Epithelial cell of prostate (primary cell): ENCODE measurements around the gene KIZ.

Source experiments
- DNase-seq: peaks from one replicate; pipeline ENCODE4 v3.0.0-alpha.2; 2011; ENCODE audit warnings: low read depth, low spot score
- H3K27ac ChIP-seq: fragments of 450-650 bp; 2 replicates; pipeline ENCODE4 v1.5.1; 2017; ENCODE audit warnings: mild to moderate bottlenecking

The KIZ gene

GRCh38 chr20:21104921-21105320 is 21.0 kb upstream of the KIZ start:
- no peak overlapping the region for H3K27ac ChIP-seq
- no peak for DNase-seq

GRCh38 chr20:21105429-21106170 is 20.3 kb upstream of the KIZ start:
- no peak overlapping the region for H3K27ac ChIP-seq
- DNase-seq: no peak

- no peak within 1 kb of the TSS for H3K27ac ChIP-seq
- DNase-seq: no peak
These were observed 19.5 kb upstream of the KIZ start, which contains the start of gene LINC00237 for GRCh38 chr20:21106171-21107017. Gene LINC00237 (minus strand): TSS chr20:21106358.

GRCh38 chr20:21109144-21109543 is 16.7 kb upstream of the KIZ start:
- H3K27ac ChIP-seq: no peak overlapping the region
- DNase-seq: no peak

GRCh38 chr20:21110811-21111210 is 15.1 kb upstream of the KIZ start:
- DNase-seq: no peak
- no peak overlapping the region for H3K27ac ChIP-seq

GRCh38 chr20:21111416-21111815 is 14.5 kb upstream of the KIZ start:
- no peak overlapping the region for H3K27ac ChIP-seq
- no peak for DNase-seq

GRCh38 chr20:21113697-21114096 is 12.2 kb upstream of the KIZ start:
- no peak for DNase-seq
- H3K27ac ChIP-seq: no peak overlapping the region

- no peak for DNase-seq
- no peak overlapping the region for H3K27ac ChIP-seq
These were observed 11.3 kb upstream of the KIZ start for GRCh38 chr20:21114584-21114983.

- DNase-seq: no peak
- H3K27ac ChIP-seq: no peak overlapping the region
These were observed 8.4 kb upstream of the KIZ start for GRCh38 chr20:21117521-21117920.

GRCh38 chr20:21118138-21118537 is 7.7 kb upstream of the KIZ start:
- no peak overlapping the region for H3K27ac ChIP-seq
- DNase-seq: no peak

GRCh38 chr20:21118782-21119181 is 7.1 kb upstream of the KIZ start:
- DNase-seq: no peak

GRCh38 chr20:21124190-21124589 is 1.7 kb upstream of the KIZ start:
- no peak overlapping the region for H3K27ac ChIP-seq
- DNase-seq: no peak

More at GRCh38 chr20:21118782-21119181, 7.1 kb upstream of the KIZ start:
- H3K27ac ChIP-seq: no peak overlapping the region

- no peak for DNase-seq
- no peak overlapping the region for H3K27ac ChIP-seq
These were observed 622 bp upstream of the KIZ start for GRCh38 chr20:21125072-21125848.

- no peak overlapping the region for H3K27ac ChIP-seq
- DNase-seq: no peak
These were observed 644 bp downstream of the KIZ start for GRCh38 chr20:21126581-21126870.

- H3K27ac ChIP-seq: no peak overlapping the region
- no peak for DNase-seq
These were observed 1.5 kb downstream of the KIZ start for GRCh38 chr20:21127201-21127981.

- H3K27ac ChIP-seq: no peak overlapping the region
- DNase-seq: no peak
These were observed 4.0 kb downstream of the KIZ start for GRCh38 chr20:21129861-21130260.

GRCh38 chr20:21133404-21133803 is 7.5 kb downstream of the KIZ start:
- no peak overlapping the region for H3K27ac ChIP-seq
- DNase-seq: no peak

GRCh38 chr20:21133917-21134622 is 8.2 kb downstream of the KIZ start:
- no peak overlapping the region for H3K27ac ChIP-seq
- DNase-seq: no peak

GRCh38 chr20:21134883-21135493 is 9.1 kb downstream of the KIZ start:
- H3K27ac ChIP-seq: no peak overlapping the region
- no peak for DNase-seq
